HG03571 (cell line): ENCODE data around the gene ZFR2.

Experiments used
- ATAC-seq: cut with Tn5 transposase; IDR thresholded peaks from one replicate; pipeline ENCODE4 v1.9.1; 2021; ENCODE audit not compliant: unreplicated experiment

The ZFR2 gene

GRCh38 chr19:3790941-3791340 lies 77.9 kb downstream of the ZFR2 start:
- no peak for ATAC-seq

GRCh38 chr19:3790209-3790734 lies 78.6 kb downstream of the ZFR2 start:
- no peak for ATAC-seq

- no peak for ATAC-seq
These were observed 79.7 kb downstream of the ZFR2 start for GRCh38 chr19:3788996-3789778.

DNA sequence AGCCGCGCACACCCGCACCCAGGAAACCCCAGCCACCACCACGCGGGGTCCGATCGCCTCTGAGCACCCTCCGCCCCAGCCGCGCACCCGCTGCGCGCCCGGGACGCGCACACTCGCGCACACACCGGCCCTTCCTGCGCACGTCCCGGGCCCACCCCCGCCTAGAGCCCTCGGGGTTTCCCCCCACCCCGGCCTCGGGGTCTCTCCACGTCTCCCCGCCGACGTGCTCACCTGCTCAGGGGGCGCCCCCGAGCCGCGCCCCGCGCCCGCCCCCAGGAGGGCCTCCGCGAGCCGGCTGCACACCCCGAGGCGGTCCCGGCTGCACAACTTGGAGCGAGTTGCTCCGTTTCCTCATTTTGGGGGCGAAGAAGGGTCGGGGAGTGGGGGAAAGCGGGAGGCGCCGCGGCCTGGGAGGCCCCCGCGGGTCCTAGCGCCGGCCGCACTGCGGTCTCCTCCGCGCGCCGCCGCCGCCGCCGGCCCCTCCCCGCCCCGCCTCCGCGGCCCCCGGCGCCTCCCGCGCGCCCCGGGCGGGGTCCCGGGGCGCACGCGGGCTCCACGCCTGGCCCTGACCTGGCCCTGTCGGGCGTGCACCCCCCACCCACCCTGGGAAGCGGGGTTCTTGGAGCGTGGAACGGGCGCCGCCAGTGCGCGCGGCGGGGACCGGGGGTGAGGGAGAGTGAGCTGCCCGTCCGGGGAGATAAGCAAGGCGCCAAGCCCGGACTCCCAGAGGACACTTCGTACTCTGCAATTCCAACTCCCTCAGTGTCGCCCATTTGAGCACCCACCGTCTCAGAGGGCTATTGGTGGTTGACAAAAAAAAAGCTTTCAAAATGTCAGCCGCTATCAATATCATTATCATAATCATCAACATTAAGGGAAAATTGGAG lies 82.7 kb downstream of the ZFR2 start, which contains the start of gene MATK:
MATK (minus strand) TSS at position 444 of the 887 bp plus-strand sequence. CDS start 1,246 bp downstream, outside the sequence.
- ATAC-seq, result no peak

GRCh38 chr19:3785451-3785937 lies 83.3 kb downstream of the ZFR2 start:
- no peak for ATAC-seq

- no peak for ATAC-seq
These were observed 84.0 kb downstream of the ZFR2 start for GRCh38 chr19:3784607-3785450.

DNA sequence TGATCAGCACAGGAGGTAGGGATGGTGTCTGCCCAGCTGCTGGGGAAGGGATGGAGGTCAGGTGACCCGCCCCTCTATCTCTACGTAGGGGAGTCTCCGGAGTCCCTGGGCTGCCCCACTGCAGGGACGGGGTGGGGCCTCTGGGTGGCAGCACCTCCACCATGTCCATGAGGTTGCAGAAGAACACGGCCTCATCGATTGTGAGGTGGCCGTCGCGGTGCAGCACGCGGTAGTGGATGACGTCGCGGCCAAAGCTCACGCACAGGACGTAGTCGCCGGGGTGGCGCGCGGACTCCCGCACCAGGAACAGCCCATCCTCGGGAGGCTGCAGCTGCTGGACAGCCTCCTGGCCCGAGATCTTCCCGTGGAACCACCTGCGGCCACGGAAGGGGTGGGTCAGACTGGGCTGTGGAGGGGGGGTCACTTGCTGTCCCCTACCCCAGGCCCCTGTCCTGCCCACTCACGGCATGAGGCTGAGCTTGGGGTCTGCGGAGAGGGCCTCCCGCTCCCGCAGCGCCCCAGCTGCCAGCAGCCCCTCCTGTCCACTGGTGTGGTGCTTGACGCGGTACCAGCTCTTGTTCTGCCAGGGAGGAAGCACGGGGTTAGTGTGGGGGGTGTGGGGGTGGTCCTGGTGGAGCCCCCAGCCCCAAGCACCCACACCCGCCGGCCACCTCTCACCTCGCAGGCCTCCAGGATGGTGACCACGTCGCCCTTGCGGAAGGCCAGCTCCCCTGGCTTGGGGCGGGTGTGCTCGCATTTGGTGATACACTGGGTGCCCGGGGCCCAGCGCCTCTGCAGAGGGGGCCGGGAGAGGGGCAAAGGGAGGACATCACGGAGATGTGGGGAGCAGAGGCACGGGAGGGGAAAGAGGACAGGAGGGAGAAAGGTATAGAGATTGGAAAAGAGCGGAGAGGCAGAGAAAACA lies 84.9 kb downstream of the ZFR2 start:
- no peak for ATAC-seq

DNA sequence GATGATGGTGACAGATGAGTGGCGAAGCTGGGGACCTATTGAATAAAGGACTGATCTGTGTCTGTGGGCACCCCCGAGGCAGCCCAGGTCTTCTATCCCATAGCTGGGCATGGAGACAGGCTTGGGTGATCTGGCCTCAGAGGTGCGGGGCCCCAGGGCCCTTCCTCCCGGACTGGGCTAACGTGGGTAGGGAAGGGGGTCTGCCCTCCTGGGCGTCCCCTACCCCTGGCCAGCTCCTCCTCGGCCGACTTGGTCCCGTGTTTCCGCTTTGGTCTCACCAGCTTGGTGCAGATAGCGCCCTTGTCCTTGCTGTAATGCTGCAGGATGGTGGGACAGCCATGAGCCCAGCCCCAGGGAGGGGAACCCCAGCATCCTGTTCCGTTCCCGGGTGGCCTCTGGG lies 85.9 kb downstream of the ZFR2 start:
- no peak for ATAC-seq

- no peak for ATAC-seq
These were observed 86.5 kb downstream of the ZFR2 start for GRCh38 chr19:3782330-3782729.

GRCh38 chr19:3781603-3782002 lies 87.2 kb downstream of the ZFR2 start:
- no peak for ATAC-seq

GRCh38 chr19:3780786-3781304 lies 88.0 kb downstream of the ZFR2 start:
- no peak for ATAC-seq

GRCh38 chr19:3778899-3779723 lies 89.7 kb downstream of the ZFR2 start:
- no peak for ATAC-seq

DNA sequence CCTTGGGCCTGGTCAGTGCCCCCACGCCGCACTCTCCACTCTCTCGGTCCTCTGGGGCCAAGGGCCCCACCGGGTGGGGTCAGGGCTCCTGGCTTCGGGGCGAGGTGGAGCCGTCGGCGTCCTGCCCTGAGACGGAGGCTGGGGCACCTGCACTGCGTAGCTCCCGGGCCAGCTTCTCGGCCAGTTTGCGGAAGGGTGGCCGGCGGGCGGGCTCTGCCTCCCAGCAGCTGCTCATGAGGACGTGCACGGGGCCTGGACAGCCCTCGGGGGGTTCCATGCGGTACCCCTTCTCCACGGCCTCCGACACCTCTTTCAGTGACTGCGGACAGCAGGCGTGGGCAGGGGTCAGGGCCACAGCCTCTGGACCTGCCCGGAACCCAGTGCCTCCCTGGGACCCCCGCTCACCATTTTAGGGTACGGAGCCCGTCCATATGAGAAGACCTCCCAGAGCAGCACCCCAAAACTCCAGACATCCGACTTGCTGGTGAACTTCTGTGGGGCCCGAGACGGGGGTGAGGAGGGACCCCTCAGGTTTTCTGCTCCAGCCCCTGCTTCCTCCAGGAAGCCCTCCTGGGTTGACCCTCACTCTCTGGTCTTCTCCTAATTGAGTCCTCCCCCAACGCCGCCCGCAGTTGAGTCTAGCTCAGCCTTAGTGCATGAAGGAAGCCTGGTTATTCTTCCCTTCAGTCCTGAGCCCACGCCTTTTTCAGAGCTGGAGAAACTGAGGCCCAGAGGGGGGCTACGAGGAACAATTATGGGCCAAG lies 90.6 kb downstream of the ZFR2 start:
- ATAC-seq, result no peak

DNA sequence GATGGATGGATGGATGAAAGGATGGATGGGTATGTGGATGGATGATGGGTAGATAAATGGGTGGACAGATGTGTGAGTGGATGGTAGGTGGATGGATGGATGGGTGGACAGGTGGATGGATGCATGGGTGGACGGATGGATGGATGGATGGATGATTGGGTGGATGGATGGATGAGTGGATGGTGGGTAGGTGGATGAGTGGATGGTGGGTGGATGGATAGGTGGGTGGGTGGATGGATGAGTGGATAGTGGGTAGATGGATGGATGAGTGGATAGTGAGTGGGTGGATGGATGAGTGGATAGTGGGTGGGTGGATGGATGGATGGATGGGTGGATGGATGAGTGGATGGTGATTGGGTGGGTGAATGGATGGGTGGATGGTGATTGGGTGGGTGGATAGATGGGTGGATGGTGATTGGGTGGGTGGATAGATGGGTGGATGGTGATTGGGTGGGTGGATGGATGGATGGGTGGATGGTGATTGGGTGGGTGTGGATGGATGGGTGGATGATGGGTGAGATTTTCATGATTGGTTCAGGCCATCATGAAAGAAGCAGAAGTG lies 92.3 kb downstream of the ZFR2 start:
- ATAC-seq, result no peak

DNA sequence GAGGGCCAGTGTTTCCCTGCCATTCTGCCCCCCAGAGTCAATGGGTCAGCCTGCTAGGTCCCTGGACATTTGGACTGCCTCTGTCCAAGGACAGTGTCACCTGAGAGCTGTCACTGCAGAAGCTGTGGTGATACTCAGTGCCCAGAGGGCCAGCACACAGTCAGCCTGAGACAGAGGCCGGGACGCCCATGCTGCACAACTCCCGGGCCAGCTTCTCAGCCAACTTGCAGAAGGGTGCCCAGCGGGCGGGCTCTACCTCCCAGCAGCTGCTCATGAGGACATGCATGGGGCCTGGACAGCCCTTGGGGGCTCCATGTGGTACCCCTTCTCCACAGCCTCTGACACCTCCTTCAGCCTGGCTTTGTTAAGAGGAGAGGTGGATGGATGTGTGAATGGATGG lies 93.0 kb downstream of the ZFR2 start:
- no peak for ATAC-seq

- ATAC-seq, result no peak
These were observed 93.5 kb downstream of the ZFR2 start for GRCh38 chr19:3775374-3775711.

- no peak for ATAC-seq
These were observed 94.0 kb downstream of the ZFR2 start for GRCh38 chr19:3774621-3775373.
